ENCODE data around the gene PEX11A.

DNA sequence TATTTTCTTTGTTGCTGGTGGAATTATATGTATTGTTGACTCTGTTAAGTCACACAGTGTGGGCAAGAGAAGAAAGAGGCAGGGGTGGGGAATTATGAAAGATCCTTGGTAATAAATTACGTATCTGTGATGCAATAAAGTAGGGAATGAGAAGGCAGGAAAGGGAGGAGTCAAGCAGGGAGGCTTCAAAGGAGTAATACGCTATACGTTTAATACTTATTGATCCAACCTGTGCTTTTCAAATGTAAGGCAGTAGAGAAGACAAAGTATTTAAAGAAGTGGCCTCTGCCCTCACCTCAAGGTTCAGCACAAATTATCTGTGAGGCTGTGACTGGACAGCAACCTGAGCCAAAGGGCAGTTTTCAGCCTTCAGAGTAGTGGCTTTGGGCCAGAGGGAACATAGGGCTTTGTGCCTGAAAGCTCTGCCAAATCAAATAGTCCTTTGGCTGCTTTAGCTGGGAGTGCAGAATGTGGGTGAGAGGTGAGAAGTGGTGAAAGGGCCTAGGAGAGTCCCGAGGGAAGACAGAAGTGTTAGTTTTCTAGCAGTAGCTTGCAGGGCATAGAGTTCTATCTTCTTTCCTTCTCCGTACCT is 10.2 kb downstream of the PEX11A start:
- TF ChIP-seq POLR2A (IDR thresholded peaks at IDR 0.05; ENCODE audit: control extremely low read depth in 1 of 2, low read depth in 2 of 2, low read length in 2 of 2) (no peak), TAF1 (IDR thresholded peaks at IDR 0.05; ENCODE audit: low read depth, low read length) (no peak)
